ENCODE measurements around the gene WRNIP1.

Gene WRNIP1

DNA sequence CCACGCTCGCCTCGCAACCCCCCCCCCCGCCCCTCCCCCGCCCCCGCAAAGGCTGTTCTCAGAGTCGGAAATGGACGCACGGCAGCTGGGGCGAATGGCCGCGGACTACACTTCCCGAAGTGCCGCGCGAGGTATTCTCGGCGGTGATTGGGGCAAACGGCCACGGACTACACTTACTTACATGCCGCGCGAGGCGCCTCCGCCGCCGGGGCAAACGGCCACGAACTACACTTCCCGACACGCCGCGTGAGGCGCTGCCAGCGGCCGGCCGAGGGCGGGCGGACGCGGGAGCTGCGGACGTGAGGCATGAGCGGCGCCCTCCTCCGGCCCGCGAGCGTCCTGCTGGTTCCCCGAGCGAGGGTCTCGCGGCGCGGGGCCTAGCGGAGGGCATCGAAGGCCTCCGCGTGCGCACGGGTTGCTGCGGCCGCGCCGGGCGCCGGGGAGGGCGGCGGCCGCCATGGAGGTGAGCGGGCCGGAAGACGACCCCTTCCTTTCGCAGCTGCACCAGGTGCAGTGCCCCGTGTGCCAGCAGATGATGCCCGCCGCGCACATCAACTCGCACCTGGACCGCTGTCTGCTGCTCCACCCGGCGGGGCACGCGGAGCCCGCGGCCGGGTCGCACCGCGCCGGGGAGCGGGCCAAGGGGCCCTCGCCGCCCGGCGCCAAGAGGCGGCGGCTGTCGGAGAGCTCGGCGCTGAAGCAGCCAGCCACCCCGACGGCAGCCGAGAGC, at the start of gene WRNIP1:
Gene WRNIP1, plus strand, starts transcription at position 228 of the 730 bp plus-strand sequence. Its CDS starts 230 bp downstream, at position 458.
- in situ Hi-C loops (cut with HindIII; ENCODE audit: low sequenced_read_pairs), result no loop called here

GRCh38 chr6:2715737-2716136, 49.5 kb upstream of the WRNIP1 start:
- in situ Hi-C loops (cut with HindIII; ENCODE audit: low sequenced_read_pairs), result no loop called here

DNA sequence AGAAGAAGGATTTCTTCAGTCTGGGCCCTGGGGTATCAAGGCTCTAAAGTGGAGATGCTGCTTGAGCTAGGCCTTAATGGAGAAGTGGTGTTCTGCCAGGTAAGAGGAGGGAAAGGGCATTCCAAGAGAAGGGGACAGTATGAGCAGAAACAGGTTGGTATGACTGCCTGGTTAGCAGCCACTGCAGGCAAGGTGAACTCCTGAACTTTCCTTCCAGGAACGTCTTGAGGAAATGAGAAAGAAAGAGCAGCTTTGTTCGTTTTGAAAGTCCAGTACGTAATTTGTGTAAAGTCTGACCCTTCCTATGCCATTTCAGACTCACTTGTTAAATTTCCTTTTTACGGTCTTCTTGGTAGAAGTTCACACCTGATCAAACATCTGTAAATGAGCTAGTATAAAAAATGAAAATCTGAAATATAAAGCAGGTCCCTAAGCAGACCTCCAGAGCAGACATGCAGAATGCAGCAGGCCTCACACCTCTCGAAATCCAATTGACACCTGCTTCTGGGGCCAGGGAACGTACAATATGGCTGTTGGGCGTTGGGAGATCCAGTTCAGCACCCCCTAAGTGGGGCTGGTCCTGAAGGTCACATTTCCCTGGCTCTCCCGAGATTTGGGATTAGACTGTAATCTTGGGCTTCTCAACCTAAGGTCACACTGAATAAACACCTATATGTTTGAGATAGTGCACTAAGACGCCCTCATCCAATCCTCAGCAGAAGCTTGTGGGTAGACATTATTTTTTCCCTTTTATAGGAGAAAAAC, 48.1 kb upstream of the WRNIP1 start:
- in situ Hi-C loops (cut with HindIII; ENCODE audit: low sequenced_read_pairs), result no loop called here

GRCh38 chr6:2718334-2719092, 46.7 kb upstream of the WRNIP1 start:
- in situ Hi-C loops (cut with HindIII; ENCODE audit: low sequenced_read_pairs), result no loop called here

DNA sequence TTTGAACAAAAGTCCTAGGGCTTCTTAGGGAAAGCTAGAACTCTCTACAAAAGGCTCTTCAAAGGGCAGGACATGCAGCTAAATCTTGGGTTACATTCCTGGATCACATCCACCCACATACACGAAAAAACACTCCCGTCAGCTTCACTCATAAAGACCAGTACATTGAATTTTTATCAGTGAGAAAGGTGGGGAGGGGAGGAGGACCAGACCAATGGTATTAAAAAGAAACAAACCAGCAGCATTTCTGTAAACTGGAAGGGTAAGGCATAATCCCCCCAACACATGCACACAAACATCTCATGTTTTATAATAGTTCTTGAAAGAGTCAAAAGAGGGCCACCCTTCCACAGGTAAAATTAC, 46.1 kb upstream of the WRNIP1 start:
- in situ Hi-C loops (cut with HindIII; ENCODE audit: low sequenced_read_pairs), result no loop called here

- in situ Hi-C loops (cut with HindIII; ENCODE audit: low sequenced_read_pairs), result no loop called here
Observed at GRCh38 chr6:2721219-2721618, 44.0 kb upstream of the WRNIP1 start.

DNA sequence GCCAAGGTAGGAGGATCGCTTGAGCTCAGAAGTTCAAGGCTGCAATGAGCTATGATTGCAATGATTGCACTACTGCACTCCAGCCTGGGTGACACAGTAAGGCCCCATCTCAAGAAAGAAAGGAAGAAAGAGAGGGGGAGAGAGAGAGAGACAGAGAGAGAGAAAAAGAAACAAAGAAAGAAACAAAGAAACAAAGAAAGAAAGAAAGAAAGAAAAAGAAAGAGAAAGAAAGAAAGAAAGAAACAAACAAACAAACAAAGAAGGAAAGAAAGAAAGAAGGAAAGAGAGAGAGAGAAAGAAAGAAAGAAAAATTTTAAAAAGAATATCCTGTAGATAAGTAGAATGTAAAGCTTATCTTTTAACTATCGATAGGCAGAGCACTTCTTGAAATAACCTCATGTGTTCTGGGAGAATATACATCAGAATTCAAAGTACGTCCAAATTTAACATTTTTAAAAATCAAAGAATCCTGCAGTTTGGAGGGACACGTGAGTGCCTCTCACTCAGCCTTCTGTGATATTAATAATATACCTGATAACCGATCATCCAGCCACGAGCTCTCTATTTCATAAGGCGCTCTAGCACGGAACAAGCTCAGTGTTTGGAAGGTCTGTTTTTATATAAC, 39.7 kb upstream of the WRNIP1 start:
- in situ Hi-C loops (cut with HindIII; ENCODE audit: low sequenced_read_pairs), result no loop called here

DNA sequence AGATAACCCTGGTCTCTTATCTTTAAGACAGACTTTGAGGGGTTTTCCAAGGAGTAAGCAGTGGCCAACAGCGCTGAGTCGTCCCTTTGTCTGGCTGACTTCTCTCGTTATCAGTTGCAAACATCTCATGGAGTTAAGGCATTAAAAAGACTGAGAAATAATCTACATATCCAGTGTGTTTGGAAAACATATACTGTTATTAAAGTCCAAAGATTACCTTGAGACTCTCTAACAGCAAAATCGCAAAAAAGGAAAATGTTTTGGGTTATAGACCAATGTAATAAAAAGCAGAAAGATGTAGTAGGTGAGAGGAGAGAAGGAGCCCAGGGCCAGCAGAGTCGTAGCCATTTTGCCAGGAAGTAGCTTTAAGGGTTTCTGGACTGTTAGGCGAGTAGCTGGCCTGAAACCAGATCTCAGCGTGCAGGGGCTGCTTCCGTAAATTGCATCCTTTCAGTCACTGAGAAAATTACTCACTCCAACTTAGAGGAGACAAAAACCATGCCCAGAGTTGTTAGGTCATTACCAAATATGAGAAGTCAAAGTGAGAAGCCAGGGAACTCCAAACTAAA, 39.1 kb upstream of the WRNIP1 start:
- in situ Hi-C loops (cut with HindIII; ENCODE audit: low sequenced_read_pairs), result no loop called here

DNA sequence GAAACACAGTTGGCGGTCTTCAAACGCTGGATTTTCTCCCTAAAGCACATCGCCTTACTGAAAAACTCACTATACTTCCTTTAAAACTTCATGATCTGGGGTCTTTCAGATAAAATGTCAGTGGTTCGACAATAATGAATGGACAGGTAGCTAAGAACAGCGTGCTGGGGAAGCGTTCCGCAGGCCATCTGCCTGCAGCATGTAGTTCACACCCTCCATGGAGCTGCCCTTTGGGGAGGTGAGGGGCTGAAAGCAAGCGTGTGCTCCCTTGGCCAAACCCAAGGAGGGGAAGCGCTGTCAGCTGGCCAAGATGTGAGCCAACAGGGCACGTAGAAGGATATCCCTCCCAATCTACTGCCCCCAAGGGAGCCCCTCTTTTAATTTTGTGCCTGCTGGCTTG, 35.3 kb upstream of the WRNIP1 start:
- in situ Hi-C loops (cut with HindIII; ENCODE audit: low sequenced_read_pairs), result no loop called here

DNA sequence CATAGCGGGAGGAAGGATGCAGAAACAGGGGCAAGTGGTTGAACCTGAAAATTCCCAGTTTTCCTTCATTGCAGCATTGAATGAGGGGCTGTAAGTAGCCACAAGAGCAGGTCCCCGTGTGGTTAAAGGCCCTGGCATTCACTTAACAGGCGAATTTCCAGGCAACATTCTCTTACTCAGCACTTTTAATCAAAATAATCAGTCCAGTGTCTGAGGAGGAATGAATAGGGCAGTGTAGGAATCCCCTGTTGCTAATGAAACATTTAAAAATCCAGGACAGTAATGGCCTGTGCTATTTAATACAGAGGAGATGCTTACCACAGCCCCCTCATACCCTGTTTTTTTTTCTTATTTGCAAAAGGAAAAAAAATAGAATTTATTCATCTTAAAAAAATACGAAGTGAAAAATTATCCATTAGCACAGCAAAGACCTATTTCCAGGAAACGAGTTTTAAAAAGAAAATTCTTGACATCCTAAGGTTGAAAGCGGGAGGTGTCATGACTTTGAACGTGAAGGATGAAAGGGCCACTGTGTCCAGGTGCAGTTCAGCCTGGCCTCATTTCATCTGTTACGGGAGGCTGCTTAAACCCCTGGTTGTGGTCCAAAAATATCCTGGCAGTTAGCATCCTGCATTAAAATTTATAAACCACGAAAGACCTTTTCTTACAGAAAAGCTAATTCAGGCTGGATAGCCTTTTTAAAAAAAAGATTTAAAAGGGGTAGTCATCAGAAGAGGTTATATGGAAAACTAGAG, 34.7 kb upstream of the WRNIP1 start:
- in situ Hi-C loops (cut with HindIII; ENCODE audit: low sequenced_read_pairs), result no loop called here

DNA sequence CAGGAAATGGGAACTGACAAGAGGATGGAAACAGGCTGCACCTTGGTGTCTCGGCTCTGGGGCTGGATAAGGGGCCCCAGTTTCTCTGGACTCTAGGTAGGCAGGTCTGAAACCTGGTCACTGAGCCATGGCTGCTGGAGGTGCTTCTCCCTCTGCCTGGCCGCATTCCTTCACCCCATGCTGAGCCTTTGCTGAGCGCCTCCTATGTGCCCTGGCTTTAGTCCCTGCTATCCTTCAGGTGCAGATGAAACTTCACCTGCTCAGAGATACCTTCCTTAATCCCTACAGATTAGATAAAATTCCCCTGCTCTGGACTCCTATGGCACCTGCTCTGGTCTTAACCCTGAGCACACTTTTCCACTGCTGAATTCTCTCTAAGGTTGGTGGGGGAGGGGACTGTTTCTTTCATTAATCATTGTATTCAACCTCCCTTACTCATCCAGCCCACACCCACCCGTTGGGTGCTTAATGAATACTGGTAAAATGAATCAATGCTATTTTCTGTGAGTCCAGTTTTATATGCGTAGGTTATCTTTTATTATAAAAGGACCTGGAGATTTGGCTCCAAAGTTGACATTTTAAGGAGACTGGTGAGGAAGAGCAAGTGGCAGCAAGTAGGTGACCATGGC, 33.8 kb upstream of the WRNIP1 start:
- in situ Hi-C loops (cut with HindIII; ENCODE audit: low sequenced_read_pairs), result no loop called here

- in situ Hi-C loops (cut with HindIII; ENCODE audit: low sequenced_read_pairs), result no loop called here
Observed at GRCh38 chr6:2732503-2733089, 32.6 kb upstream of the WRNIP1 start.

- in situ Hi-C loops (cut with HindIII; ENCODE audit: low sequenced_read_pairs), result no loop called here
Observed at GRCh38 chr6:2733324-2733723, 31.9 kb upstream of the WRNIP1 start.

DNA sequence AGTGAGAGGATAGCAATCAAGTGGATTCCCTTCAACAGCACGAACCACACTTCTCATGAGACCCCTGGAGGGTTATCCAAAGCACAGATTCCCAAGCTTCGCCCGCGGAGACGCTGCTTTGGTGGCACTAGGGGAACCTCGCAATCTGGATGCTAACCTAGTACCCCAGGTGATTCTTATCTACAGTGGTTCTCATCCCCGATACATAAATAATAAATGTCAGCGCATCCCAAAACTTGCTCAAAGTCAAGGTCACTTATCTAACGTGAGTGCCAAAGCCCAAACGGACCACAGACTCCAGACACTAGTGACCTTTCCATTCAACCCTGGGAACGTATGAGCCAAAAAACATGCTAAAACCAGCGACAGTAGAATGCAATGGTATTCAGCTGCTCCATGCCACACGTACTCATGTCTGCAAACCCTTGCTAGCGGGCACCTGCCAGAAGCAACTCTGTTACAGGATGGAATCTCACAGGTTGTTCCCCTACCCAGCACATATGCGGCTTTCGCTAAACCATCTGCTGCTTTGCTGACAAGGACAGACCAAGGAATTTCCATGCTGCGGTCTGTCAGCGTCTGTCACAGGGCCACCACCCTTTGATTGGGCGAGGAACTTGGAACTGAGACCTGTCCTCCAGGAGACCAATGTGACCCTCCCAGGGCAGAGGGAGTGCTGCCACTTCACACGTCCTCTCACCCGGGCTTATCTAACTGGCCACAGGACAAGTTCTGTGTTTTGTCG, 31.3 kb upstream of the WRNIP1 start:
- in situ Hi-C loops (cut with HindIII; ENCODE audit: low sequenced_read_pairs), result no loop called here

GRCh38 chr6:2734488-2735166, 30.6 kb upstream of the WRNIP1 start:
- in situ Hi-C loops (cut with HindIII; ENCODE audit: low sequenced_read_pairs), result no loop called here

- in situ Hi-C loops (cut with HindIII; ENCODE audit: low sequenced_read_pairs), result no loop called here
Observed at GRCh38 chr6:2737885-2738284, 27.3 kb upstream of the WRNIP1 start.

- in situ Hi-C loops (cut with HindIII; ENCODE audit: low sequenced_read_pairs), result no loop called here
Observed at GRCh38 chr6:2738373-2738979, 26.7 kb upstream of the WRNIP1 start.

DNA sequence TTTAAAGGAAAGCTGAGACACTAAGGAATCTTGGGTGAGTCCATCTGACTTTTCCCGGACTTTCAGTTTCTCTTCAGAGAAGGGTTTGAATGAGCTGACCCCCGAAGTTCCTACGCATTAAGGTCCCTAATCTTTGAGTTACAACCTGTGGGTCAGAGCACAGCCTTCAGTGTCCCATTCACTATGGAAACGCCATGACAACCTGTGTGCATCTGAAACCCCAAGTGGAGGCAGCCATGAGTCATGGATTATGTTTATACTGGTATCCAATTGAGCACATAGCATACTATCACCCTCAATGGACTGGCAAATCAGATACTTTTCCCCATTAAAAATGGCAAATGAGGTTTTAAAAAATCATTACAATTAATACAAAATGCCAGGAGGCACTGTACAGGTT, 25.9 kb upstream of the WRNIP1 start:
- in situ Hi-C loops (cut with HindIII; ENCODE audit: low sequenced_read_pairs), result no loop called here

Measured in endothelial cell of hepatic sinusoid (primary cell).